ENCODE data around the gene UXS1.
"Not testable (repeated sequence)": the region's sequence is repeated elsewhere in the genome, so short reads cannot be mapped to it uniquely, and the experiment has no call there.

Gene UXS1

GRCh38 chr2:106208399-106208798 lies 14.3 kb upstream of the UXS1 start:
- H3K4me1 ChIP-seq (ENCODE audit: control insufficient read depth, insufficient read depth, low read length) = peaks cover 9% of the 10 kb centered on the region
- no peaks in the 10 kb centered on the region for H3K9me3 ChIP-seq (ENCODE audit: control insufficient read depth, low read length)
- no peaks in the 10 kb centered on the region for H3K36me3 ChIP-seq (ENCODE audit: control insufficient read depth, insufficient read depth, low read length)
- 97 to 100% methylated on average over 1 of the region's 1 CpG for WGBS, 2 experiments
- H3K27ac ChIP-seq (ENCODE audit: insufficient read depth, low read depth, low read length, poor library complexity, severe bottlenecking) = no peak overlapping the region
- H3K4me3 ChIP-seq (ENCODE audit: insufficient read depth, low read depth, low read length) = no peak overlapping the region
- no peaks in the 10 kb centered on the region for H3K27me3 ChIP-seq (ENCODE audit: control insufficient read depth, insufficient read depth, low read length, poor library complexity, severe bottlenecking)

- 90 to 95% methylated on average over 1 to 2 of the region's 2 CpGs for WGBS, 2 experiments
- Histone ChIP-seq H3K36me3 (ENCODE audit: control insufficient read depth, insufficient read depth, low read length) (no peaks in the 10 kb centered on the region), H3K4me3 (ENCODE audit: insufficient read depth, low read depth, low read length) (no peak overlapping the region), H3K27me3 (ENCODE audit: control insufficient read depth, insufficient read depth, low read length, poor library complexity, severe bottlenecking) (no peaks in the 10 kb centered on the region), H3K9me3 (ENCODE audit: control insufficient read depth, low read length) (no peaks in the 10 kb centered on the region), H3K27ac (ENCODE audit: insufficient read depth, low read depth, low read length, poor library complexity, severe bottlenecking) (no peak overlapping the region), H3K4me1 (ENCODE audit: control insufficient read depth, insufficient read depth, low read length) (peaks cover 9% of the 10 kb centered on the region)
Measured at GRCh38 chr2:106207246-106207645, 13.1 kb upstream of the UXS1 start.

GRCh38 chr2:106205488-106205887 lies 11.4 kb upstream of the UXS1 start:
- Histone ChIP-seq H3K27ac (ENCODE audit: insufficient read depth, low read depth, low read length, poor library complexity, severe bottlenecking) (no peak overlapping the region), H3K27me3 (ENCODE audit: control insufficient read depth, insufficient read depth, low read length, poor library complexity, severe bottlenecking) (no peaks in the 10 kb centered on the region), H3K4me3 (ENCODE audit: insufficient read depth, low read depth, low read length) (no peak overlapping the region), H3K4me1 (ENCODE audit: control insufficient read depth, insufficient read depth, low read length) (peaks cover 1% of the 10 kb centered on the region), H3K9me3 (ENCODE audit: control insufficient read depth, low read length) (no peaks in the 10 kb centered on the region), H3K36me3 (ENCODE audit: control insufficient read depth, insufficient read depth, low read length) (no peaks in the 10 kb centered on the region)
- 91 to 99% methylated on average over 4 of the region's 5 CpGs for WGBS, 2 experiments

- not testable (repeated sequence) for H3K27me3 ChIP-seq (ENCODE audit: control insufficient read depth, insufficient read depth, low read length, poor library complexity, severe bottlenecking); H3K9me3 ChIP-seq (ENCODE audit: control insufficient read depth, low read length); H3K4me1 ChIP-seq (ENCODE audit: control insufficient read depth, insufficient read depth, low read length); H3K27ac ChIP-seq (ENCODE audit: insufficient read depth, low read depth, low read length, poor library complexity, severe bottlenecking); H3K36me3 ChIP-seq (ENCODE audit: control insufficient read depth, insufficient read depth, low read length); H3K4me3 ChIP-seq (ENCODE audit: insufficient read depth, low read depth, low read length)
- WGBS, 2 experiments = 61 to 80% methylated on average over 1 of the region's 1 CpG
Measured at GRCh38 chr2:106204551-106204950, 10.4 kb upstream of the UXS1 start.

- H3K27ac ChIP-seq (ENCODE audit: insufficient read depth, low read depth, low read length, poor library complexity, severe bottlenecking) = no peak overlapping the region
- H3K4me3 ChIP-seq (ENCODE audit: insufficient read depth, low read depth, low read length) = no peak overlapping the region
- H3K36me3 ChIP-seq (ENCODE audit: control insufficient read depth, insufficient read depth, low read length) = no peaks in the 10 kb centered on the region
- H3K27me3 ChIP-seq (ENCODE audit: control insufficient read depth, insufficient read depth, low read length, poor library complexity, severe bottlenecking) = no peaks in the 10 kb centered on the region
- 86 to 100% methylated on average over 1 to 2 of the region's 2 CpGs for WGBS, 2 experiments
- H3K9me3 ChIP-seq (ENCODE audit: control insufficient read depth, low read length) = no peaks in the 10 kb centered on the region
- no peaks in the 10 kb centered on the region for H3K4me1 ChIP-seq (ENCODE audit: control insufficient read depth, insufficient read depth, low read length)
Measured at GRCh38 chr2:106201661-106202060, 7.6 kb upstream of the UXS1 start.

- Histone ChIP-seq H3K27ac (ENCODE audit: insufficient read depth, low read depth, low read length, poor library complexity, severe bottlenecking) (no peak overlapping the region), H3K4me1 (ENCODE audit: control insufficient read depth, insufficient read depth, low read length) (peaks cover 11% of the 10 kb centered on the region), H3K4me3 (ENCODE audit: insufficient read depth, low read depth, low read length) (no peak overlapping the region), H3K27me3 (ENCODE audit: control insufficient read depth, insufficient read depth, low read length, poor library complexity, severe bottlenecking) (no peaks in the 10 kb centered on the region), H3K36me3 (ENCODE audit: control insufficient read depth, insufficient read depth, low read length) (no peaks in the 10 kb centered on the region), H3K9me3 (ENCODE audit: control insufficient read depth, low read length) (no peaks in the 10 kb centered on the region)
- WGBS, 2 experiments = 81 to 82% methylated on average over 3 of the region's 3 CpGs
Measured at GRCh38 chr2:106197878-106198277, 3.8 kb upstream of the UXS1 start.

- 80% methylated on average over 6 of the region's 6 CpGs for WGBS, 2 experiments
- Histone ChIP-seq H3K4me3 (ENCODE audit: insufficient read depth, low read depth, low read length) (no peak overlapping the region), H3K36me3 (ENCODE audit: control insufficient read depth, insufficient read depth, low read length) (no peaks in the 10 kb centered on the region), H3K27me3 (ENCODE audit: control insufficient read depth, insufficient read depth, low read length, poor library complexity, severe bottlenecking) (no peaks in the 10 kb centered on the region), H3K9me3 (ENCODE audit: control insufficient read depth, low read length) (no peaks in the 10 kb centered on the region), H3K4me1 (ENCODE audit: control insufficient read depth, insufficient read depth, low read length) (peaks cover 13% of the 10 kb centered on the region), H3K27ac (ENCODE audit: insufficient read depth, low read depth, low read length, poor library complexity, severe bottlenecking) (no peak overlapping the region)
Measured at GRCh38 chr2:106195981-106196380, 1.9 kb upstream of the UXS1 start.

GRCh38 chr2:106195456-106195855 lies 1.4 kb upstream of the UXS1 start:
- no peak overlapping the region for H3K27ac ChIP-seq (ENCODE audit: insufficient read depth, low read depth, low read length, poor library complexity, severe bottlenecking)
- no peak overlapping the region for H3K4me3 ChIP-seq (ENCODE audit: insufficient read depth, low read depth, low read length)
- 90 to 93% methylated on average over 6 of the region's 6 CpGs for WGBS, 2 experiments
- no peaks in the 10 kb centered on the region for H3K9me3 ChIP-seq (ENCODE audit: control insufficient read depth, low read length)
- no peaks in the 10 kb centered on the region for H3K36me3 ChIP-seq (ENCODE audit: control insufficient read depth, insufficient read depth, low read length)
- H3K27me3 ChIP-seq (ENCODE audit: control insufficient read depth, insufficient read depth, low read length, poor library complexity, severe bottlenecking) = no peaks in the 10 kb centered on the region
- H3K4me1 ChIP-seq (ENCODE audit: control insufficient read depth, insufficient read depth, low read length) = peaks cover 13% of the 10 kb centered on the region

- H3K4me3 ChIP-seq (ENCODE audit: insufficient read depth, low read depth, low read length) = peak overlapping the region; percentile 82
- no peaks in the 10 kb centered on the region for H3K27me3 ChIP-seq (ENCODE audit: control insufficient read depth, insufficient read depth, low read length, poor library complexity, severe bottlenecking)
- H3K9me3 ChIP-seq (ENCODE audit: control insufficient read depth, low read length) = no peaks in the 10 kb centered on the region
- H3K36me3 ChIP-seq (ENCODE audit: control insufficient read depth, insufficient read depth, low read length) = no peaks in the 10 kb centered on the region
- no peak overlapping the region for H3K27ac ChIP-seq (ENCODE audit: insufficient read depth, low read depth, low read length, poor library complexity, severe bottlenecking)
- 0% methylated on average over 37 of the region's 37 CpGs for WGBS, 2 experiments
- peaks cover 14% of the 10 kb centered on the region for H3K4me1 ChIP-seq (ENCODE audit: control insufficient read depth, insufficient read depth, low read length)
Measured at GRCh38 chr2:106193690-106193976, 468 bp downstream of the UXS1 start.

- H3K4me3 ChIP-seq (ENCODE audit: insufficient read depth, low read depth, low read length) = peak overlapping the region; percentile 82
- H3K36me3 ChIP-seq (ENCODE audit: control insufficient read depth, insufficient read depth, low read length) = no peaks in the 10 kb centered on the region
- no peaks in the 10 kb centered on the region for H3K27me3 ChIP-seq (ENCODE audit: control insufficient read depth, insufficient read depth, low read length, poor library complexity, severe bottlenecking)
- no peaks in the 10 kb centered on the region for H3K9me3 ChIP-seq (ENCODE audit: control insufficient read depth, low read length)
- peaks cover 18% of the 10 kb centered on the region for H3K4me1 ChIP-seq (ENCODE audit: control insufficient read depth, insufficient read depth, low read length)
- no peak overlapping the region for H3K27ac ChIP-seq (ENCODE audit: insufficient read depth, low read depth, low read length, poor library complexity, severe bottlenecking)
- WGBS, 2 experiments = 3 to 6% methylated on average over 30 of the region's 30 CpGs
Measured at GRCh38 chr2:106192752-106193689, 1.1 kb downstream of the UXS1 start.
